Measurements from ENCODE around the gene PHOX2B. TPM values are rescaled to one million over a fixed set of nuclear protein-coding genes. Genes with fewer than 3 reads are reported as not detected.

The PHOX2B gene
- total and polyA plus RNA-seq, 4 donors: not detected

DNA sequence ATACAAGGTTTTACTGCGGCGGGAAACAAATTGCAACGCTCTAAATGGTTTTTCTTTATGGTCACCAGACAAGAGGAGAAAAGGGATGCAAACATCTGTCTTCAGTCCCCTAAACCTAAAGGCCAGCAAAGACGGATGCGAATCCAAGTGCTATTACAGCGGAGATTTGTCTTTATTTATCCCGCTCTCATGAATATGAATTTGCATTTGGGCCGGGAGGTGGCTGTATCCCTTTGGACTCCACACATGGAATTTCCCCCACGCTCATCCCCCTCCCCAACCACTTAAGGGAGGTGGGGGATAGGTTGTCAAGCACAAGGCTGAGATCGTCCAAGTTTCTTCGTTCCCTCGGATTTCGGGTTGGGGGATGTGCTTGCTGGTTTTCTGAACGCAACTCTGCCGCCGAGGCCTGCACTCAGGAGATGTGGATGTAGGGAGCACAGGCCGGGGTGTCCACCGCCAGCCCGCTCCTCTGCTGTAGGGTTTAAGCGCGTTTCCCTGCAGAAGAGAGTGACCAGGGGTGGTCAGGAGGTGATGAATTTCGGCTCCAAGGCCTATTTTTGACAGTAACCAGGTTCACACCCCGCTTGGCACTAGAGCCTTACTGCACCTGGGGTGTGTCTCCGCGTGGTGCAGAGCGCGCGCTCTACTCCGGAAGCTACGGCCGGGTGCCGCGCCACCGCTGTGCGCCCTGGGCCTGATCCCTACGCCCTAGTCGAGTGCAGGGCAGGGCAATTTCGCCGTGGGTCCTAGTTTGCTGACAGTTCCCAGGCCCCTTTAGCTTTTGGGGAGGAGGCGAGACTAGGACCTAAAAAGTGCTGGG is 2.3 kb upstream of the PHOX2B start:
- TF ChIP-seq YY1 (IDR thresholded peaks at IDR 0.05) (no peak), HNF4A (conservative IDR thresholded peaks at IDR 0.05) (no peak), SP1 (IDR thresholded peaks at IDR 0.05) (no peak), TAF1 (conservative IDR thresholded peaks at IDR 0.05) (no peak), NR2F2 (IDR thresholded peaks at IDR 0.05) (no peak), RAD21 (IDR thresholded peaks at IDR 0.05) (no peak), HNF4G (IDR thresholded peaks at IDR 0.05) (no peak), GABPA (IDR thresholded peaks at IDR 0.05 in 1 of 2, conservative IDR thresholded peaks at IDR 0.05 in 1 of 2) (no peak), FOXA2 (IDR thresholded peaks at IDR 0.05) (no peak), JUND (IDR thresholded peaks at IDR 0.05) (no peak)
- TF ChIP-seq, protein P1, sequence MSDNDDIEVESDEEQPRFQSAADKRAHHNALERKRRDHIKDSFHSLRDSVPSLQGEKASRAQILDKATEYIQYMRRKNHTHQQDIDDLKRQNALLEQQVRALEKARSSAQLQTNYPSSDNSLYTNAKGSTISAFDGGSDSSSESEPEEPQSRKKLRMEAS (IDR thresholded peaks at IDR 0.05): no peak
- TF ChIP-seq, protein P2, sequence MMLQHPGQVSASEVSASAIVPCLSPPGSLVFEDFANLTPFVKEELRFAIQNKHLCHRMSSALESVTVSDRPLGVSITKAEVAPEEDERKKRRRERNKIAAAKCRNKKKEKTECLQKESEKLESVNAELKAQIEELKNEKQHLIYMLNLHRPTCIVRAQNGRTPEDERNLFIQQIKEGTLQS (IDR thresholded peaks at IDR 0.05): no peak
- TF ChIP-seq, protein P3, sequence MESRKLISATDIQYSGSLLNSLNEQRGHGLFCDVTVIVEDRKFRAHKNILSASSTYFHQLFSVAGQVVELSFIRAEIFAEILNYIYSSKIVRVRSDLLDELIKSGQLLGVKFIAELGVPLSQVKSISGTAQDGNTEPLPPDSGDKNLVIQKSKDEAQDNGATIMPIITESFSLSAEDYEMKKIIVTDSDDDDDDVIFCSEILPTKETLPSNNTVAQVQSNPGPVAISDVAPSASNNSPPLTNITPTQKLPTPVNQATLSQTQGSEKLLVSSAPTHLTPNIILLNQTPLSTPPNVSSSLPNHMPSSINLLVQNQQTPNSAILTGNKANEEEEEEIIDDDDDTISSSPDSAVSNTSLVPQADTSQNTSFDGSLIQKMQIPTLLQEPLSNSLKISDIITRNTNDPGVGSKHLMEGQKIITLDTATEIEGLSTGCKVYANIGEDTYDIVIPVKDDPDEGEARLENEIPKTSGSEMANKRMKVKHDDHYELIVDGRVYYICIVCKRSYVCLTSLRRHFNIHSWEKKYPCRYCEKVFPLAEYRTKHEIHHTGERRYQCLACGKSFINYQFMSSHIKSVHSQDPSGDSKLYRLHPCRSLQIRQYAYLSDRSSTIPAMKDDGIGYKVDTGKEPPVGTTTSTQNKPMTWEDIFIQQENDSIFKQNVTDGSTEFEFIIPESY (IDR thresholded peaks at IDR 0.05): no peak
- TF ChIP-seq, protein P4, sequence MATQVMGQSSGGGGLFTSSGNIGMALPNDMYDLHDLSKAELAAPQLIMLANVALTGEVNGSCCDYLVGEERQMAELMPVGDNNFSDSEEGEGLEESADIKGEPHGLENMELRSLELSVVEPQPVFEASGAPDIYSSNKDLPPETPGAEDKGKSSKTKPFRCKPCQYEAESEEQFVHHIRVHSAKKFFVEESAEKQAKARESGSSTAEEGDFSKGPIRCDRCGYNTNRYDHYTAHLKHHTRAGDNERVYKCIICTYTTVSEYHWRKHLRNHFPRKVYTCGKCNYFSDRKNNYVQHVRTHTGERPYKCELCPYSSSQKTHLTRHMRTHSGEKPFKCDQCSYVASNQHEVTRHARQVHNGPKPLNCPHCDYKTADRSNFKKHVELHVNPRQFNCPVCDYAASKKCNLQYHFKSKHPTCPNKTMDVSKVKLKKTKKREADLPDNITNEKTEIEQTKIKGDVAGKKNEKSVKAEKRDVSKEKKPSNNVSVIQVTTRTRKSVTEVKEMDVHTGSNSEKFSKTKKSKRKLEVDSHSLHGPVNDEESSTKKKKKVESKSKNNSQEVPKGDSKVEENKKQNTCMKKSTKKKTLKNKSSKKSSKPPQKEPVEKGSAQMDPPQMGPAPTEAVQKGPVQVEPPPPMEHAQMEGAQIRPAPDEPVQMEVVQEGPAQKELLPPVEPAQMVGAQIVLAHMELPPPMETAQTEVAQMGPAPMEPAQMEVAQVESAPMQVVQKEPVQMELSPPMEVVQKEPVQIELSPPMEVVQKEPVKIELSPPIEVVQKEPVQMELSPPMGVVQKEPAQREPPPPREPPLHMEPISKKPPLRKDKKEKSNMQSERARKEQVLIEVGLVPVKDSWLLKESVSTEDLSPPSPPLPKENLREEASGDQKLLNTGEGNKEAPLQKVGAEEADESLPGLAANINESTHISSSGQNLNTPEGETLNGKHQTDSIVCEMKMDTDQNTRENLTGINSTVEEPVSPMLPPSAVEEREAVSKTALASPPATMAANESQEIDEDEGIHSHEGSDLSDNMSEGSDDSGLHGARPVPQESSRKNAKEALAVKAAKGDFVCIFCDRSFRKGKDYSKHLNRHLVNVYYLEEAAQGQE (IDR thresholded peaks at IDR 0.05): no peak
- no peak overlapping the region for H3K27ac ChIP-seq (ENCODE audit: low read depth in 1 of 2, low read length in 2 of 2)
- no peaks in the 10 kb centered on the region for H3K36me3 ChIP-seq (ENCODE audit: control insufficient read depth in 4 of 4, insufficient read depth in 3 of 4, low read depth in 1 of 4, low read length in 3 of 4)
- no peak overlapping the region for H3K9ac ChIP-seq (ENCODE audit: low read depth in 1 of 2, low read length in 2 of 2)
- no peak overlapping the region for H3K4me3 ChIP-seq (ENCODE audit: low read depth in 1 of 3, low read length in 3 of 3)
- H3K27me3 ChIP-seq (ENCODE audit: control insufficient read depth in 4 of 4, insufficient read depth in 4 of 4, low read length in 3 of 4): peaks cover 9 to 50% (median 34%) of the 10 kb centered on the region in 4 donors
- H3K4me1 ChIP-seq (ENCODE audit: control insufficient read depth in 4 of 4, insufficient read depth in 4 of 4, low read length in 3 of 4): peaks cover 7 to 22% (median 12%) of the 10 kb centered on the region in 4 donors
- H3K9me3 ChIP-seq (ENCODE audit: control insufficient read depth in 4 of 4, low read length in 3 of 4): peaks cover 0 to 3% (median 0%) of the 10 kb centered on the region in 4 donors
- DNase-seq (ENCODE audit: low spot score): no peak
- 7% methylated on average over 40 of the region's 40 CpGs for WGBS

DNA sequence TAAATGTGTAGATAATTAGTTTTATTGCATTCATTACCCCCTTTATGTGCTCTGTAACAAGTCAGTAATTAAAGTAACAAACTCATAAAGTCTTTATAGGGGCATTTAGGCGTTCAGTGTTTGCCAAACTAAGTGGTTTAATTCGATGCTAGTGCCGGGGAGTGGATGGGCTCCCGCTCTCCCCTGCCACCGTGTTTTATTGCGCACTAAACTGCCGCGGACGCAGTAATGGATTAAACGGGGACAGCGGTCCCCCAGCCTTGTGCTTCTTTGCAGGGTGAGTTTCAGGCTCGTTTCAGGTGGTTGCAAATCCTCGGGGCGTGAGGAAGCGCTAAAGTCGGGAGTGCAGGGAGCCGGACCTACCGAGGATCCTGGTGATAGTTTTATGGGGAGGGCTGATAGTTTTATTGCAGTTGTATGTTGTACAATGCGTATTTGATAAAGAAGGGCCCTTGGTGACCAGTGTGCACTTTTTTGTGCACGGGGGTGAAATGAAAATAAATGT is 1.6 kb upstream of the PHOX2B start:
- DNase-seq (ENCODE audit: low spot score): no peak
- Histone ChIP-seq H3K9ac (ENCODE audit: low read depth in 1 of 2, low read length in 2 of 2) (no peak overlapping the region), H3K27ac (ENCODE audit: low read depth in 1 of 2, low read length in 2 of 2) (no peak overlapping the region), H3K27me3 (ENCODE audit: control insufficient read depth in 4 of 4, insufficient read depth in 4 of 4, low read length in 3 of 4) (peaks cover 9 to 53% (median 30%) of the 10 kb centered on the region in 4 donors), H3K36me3 (ENCODE audit: control insufficient read depth in 4 of 4, insufficient read depth in 3 of 4, low read depth in 1 of 4, low read length in 3 of 4) (no peaks in the 10 kb centered on the region), H3K4me3 (ENCODE audit: low read depth in 1 of 3, low read length in 3 of 3) (no peak overlapping the region), H3K4me1 (ENCODE audit: control insufficient read depth in 4 of 4, insufficient read depth in 4 of 4, low read length in 3 of 4) (peaks cover 7 to 22% (median 12%) of the 10 kb centered on the region in 4 donors), H3K9me3 (ENCODE audit: control insufficient read depth in 4 of 4, low read length in 3 of 4) (peaks cover 0 to 5% (median 1%) of the 10 kb centered on the region in 4 donors)
- WGBS: 4% methylated on average over 20 of the region's 20 CpGs
- TF ChIP-seq RAD21 (IDR thresholded peaks at IDR 0.05) (no peak), RXRA (IDR thresholded peaks at IDR 0.05) (no peak), HNF4A (conservative IDR thresholded peaks at IDR 0.05) (no peak), EGR1 (IDR thresholded peaks at IDR 0.05; ENCODE audit: low read depth in 2 of 2) (no peak), YY1 (IDR thresholded peaks at IDR 0.05) (no peak), JUND (IDR thresholded peaks at IDR 0.05) (no peak), HNF4G (IDR thresholded peaks at IDR 0.05) (no peak), FOXA1 (IDR thresholded peaks at IDR 0.05) (no peak), NR2F2 (IDR thresholded peaks at IDR 0.05) (no peak)
- TF ChIP-seq, protein P5, sequence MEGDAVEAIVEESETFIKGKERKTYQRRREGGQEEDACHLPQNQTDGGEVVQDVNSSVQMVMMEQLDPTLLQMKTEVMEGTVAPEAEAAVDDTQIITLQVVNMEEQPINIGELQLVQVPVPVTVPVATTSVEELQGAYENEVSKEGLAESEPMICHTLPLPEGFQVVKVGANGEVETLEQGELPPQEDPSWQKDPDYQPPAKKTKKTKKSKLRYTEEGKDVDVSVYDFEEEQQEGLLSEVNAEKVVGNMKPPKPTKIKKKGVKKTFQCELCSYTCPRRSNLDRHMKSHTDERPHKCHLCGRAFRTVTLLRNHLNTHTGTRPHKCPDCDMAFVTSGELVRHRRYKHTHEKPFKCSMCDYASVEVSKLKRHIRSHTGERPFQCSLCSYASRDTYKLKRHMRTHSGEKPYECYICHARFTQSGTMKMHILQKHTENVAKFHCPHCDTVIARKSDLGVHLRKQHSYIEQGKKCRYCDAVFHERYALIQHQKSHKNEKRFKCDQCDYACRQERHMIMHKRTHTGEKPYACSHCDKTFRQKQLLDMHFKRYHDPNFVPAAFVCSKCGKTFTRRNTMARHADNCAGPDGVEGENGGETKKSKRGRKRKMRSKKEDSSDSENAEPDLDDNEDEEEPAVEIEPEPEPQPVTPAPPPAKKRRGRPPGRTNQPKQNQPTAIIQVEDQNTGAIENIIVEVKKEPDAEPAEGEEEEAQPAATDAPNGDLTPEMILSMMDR (IDR thresholded peaks at IDR 0.05; ENCODE audit: low read depth, low read length, missing input control): no peak
- TF ChIP-seq, protein P1 (IDR thresholded peaks at IDR 0.05): no peak
- TF ChIP-seq, protein P2 (IDR thresholded peaks at IDR 0.05): no peak
- TF ChIP-seq, protein P4 (IDR thresholded peaks at IDR 0.05): no peak

Measured in liver (tissue), 9 donors.